HG03520 (cell line): ENCODE measurements around the gene DALRD3.
"Not testable (repeated sequence)": the region's sequence is repeated elsewhere in the genome, so short reads cannot be mapped to it uniquely, and the experiment has no call there.

Experiments used
- ATAC-seq: cut with Tn5 transposase; IDR thresholded peaks from one replicate; pipeline ENCODE4 v1.9.1; 2021; ENCODE audit warnings: mild to moderate bottlenecking, moderate library complexity; ENCODE audit not compliant: unreplicated experiment

The DALRD3 gene

GRCh38 chr3:49021813-49022687 is 3.7 kb upstream of the DALRD3 start, which contains the start of gene NDUFAF3:
Gene NDUFAF3, plus strand, starts transcription at chr3:49022121. Its CDS starts 24 bp downstream, at chr3:49022145.
- peak; percentile 46 for ATAC-seq

- ATAC-seq = peak; percentile 45
Observed at GRCh38 chr3:49021213-49021812, 2.9 kb upstream of the DALRD3 start.

- peak; percentile 1 for ATAC-seq
Observed at GRCh38 chr3:49020330-49021212, 2.2 kb upstream of the DALRD3 start.

DNA sequence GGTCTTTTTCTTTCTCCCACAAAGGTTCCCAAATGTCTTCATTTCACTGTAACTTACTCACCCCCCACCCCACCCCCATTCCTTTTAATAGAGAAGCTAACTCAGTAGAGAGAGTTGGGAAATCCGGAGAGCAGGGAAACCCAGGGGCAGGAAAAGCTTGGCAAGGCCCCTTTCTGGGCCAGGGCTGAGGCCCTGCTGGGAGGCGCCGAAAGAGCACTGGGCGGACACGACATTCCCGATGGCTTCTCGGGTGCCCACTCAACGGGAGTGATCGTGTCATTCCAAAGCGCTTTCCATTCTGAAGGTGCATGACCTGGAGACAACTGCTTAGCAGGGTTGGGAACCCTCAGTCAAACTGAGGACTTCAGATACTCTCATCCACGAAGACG is 1.6 kb upstream of the DALRD3 start:
- no peak for ATAC-seq

- no peak for ATAC-seq
Observed at GRCh38 chr3:49018707-49019006, 277 bp upstream of the DALRD3 start.

DNA sequence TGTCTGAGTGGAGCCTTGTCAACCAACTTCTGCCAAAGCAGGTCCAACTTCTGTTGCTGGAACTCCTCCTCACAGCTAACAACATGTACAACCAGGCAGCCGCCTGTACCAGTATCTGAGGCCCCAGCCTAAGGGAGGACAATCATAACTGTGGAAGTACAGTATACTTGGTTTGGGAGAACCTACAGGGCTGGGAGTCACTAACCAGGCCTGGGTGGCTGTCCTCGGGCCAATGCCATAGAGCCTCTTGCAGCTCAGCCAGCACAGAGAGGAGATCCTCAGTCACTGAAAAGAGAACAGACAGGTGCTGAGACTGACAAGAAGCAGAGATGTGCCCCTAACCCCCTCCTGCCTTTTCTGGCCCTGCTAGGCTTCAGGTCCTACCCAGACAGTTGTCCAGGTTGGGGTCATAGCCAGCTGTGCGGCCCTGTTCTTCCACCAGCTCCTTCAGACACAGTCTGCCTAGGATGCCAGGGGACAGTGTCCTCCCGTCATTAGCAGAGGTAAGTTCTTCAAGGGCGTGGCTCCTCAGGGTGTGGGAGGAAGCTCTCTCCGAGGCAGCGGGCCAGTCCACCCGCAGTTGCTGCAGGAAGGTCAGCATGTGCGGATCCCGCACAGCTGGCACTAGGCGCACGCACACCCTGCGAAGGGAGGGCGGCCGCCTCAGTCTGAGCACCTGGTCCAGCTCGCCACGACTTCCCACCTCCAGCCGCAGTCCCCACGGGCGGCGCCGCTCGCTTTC is 980 bp downstream of the DALRD3 start:
- ATAC-seq = no peak

GRCh38 chr3:49016414-49017228 is 1.8 kb downstream of the DALRD3 start:
- ATAC-seq = no peak

GRCh38 chr3:49015765-49016164 is 2.6 kb downstream of the DALRD3 start:
- ATAC-seq = no peak

GRCh38 chr3:49015072-49015471 is 3.3 kb downstream of the DALRD3 start:
- no peak for ATAC-seq

- no peak for ATAC-seq
Observed at GRCh38 chr3:49013738-49014660, 4.4 kb downstream of the DALRD3 start.

GRCh38 chr3:49013113-49013737 is 5.2 kb downstream of the DALRD3 start:
- ATAC-seq = no peak

DNA sequence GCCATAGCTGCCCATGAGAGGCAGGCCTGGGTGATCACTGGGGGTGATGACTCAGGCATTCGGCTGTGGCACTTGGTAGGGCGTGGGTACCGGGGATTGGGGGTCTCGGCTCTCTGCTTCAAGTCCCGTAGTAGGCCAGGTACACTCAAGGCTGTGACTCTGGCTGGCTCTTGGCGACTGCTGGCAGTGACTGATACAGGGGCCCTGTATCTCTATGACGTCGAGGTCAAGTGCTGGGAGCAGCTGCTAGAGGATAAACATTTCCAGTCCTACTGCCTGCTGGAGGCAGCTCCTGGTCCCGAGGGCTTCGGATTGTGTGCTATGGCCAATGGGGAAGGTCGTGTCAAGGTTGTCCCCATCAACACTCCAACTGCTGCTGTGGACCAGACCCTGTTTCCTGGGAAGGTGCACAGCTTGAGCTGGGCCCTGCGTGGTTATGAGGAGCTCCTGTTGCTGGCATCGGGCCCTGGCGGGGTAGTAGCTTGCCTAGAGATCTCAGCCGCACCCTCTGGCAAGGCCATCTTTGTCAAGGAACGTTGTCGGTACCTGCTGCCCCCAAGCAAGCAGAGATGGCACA is 5.9 kb downstream of the DALRD3 start:
- ATAC-seq = no peak

DNA sequence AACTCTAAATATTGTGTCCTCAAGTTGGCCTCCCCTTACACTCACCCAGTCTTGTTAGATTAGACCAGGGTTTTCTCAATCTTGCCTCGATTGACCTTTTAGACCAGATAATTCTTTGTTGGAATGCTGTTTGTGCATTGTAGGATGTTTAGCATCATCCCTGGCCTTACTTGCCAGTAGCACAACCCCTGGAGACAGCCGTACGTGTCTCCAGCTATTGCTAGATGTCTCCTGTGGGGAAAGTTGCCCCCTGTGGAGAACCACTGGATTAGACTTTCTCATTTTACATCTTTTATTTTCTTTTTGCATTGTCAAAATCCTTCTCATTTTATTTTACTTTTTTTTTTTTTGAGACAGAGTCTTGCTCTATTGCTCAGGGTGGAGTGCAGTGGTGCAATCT is 9.0 kb downstream of the DALRD3 start:
- ATAC-seq = no peak

DNA sequence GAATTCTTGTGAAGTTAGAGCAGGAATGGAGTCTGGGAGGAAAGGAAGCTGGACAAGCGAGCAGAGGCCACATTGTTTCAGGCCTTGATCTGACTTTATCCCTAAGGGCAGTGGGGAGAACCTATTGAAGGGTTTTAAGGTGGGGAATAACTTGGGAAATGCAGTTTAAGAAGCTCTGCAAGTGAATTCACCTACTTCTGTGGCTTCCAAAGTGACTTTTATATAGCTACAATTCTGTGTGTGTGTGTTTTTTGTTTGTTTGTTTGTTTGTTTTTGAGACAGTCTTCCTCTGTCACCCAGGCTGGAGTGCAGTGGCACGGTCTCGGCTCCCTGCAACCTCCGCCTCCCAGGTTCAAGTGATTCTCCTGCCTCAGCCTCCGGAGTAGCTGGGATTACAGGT is 9.8 kb downstream of the DALRD3 start:
- ATAC-seq = not testable (repeated sequence)

DNA sequence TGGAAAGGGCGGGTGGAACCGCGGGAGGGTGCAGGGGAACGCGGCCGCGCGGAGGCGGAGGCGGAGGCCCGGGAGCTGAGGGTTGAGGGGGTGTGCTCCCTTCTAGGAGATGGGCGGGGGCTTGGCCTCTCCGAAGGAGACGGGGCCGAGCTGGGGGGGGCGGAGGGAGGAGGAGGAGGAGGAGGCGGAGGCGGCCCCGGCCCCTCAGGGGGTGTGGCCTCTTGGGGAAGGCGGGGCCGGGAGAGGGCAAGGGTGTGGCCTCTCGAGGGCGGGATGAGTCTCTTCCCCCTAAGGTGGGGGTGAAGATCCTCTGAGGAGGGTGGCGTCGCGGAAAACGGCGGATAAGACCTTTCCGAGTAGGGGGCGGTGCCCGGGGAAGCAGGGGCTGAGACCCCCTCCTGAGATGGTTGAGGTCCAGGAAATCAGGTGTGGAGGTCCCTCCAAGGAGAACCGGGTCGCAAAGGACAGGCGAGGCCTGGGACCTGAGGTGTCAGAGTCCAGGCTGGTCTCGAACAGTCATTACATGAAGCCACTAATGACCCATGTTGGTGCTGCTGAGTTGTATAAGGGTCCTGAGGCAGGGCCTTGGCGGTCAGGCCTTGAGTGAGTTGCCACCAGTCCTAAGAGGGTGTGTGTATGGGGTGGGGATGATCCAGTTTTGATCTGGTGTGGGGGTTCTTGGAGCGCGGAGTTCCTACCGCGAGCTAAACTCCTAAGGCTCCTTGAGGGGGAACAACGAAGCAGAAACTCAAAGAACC is 10.4 kb downstream of the DALRD3 start:
- peak; percentile 32 for ATAC-seq

DNA sequence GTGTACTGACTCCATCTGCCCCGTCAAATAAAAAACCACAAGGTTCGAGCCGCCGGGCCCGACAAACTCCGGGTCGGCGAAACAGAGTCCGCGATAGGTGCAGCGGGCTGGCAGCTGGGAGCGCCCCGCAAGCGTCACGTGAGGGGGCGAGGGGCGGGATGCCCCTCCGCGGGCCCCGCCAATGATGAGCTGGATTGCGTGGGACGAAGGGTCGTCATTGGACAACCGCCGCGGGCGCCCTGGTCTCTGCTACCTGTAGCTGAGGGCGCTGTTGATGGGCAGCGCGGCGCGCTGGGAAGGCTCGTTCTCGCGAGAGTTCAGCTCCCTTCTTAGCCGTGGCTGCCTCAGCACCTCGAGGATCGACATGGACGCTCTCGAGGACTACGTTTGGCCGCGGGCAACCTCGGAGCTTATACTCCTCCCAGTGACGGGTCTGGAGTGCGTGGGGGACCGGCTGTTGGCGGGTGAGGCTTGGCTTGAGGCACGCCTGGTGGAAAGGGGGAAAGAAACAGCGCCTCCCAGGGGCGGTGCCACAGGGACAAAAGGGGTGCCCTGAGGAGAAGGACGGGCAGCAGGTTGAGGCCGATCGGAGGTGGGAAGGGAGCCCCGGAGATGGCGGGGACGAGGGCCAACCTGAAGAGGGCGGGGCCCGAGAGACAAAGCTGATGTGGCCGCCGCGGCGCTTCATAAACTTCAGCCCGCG is 11.2 kb downstream of the DALRD3 start, which contains the start of gene WDR6:
Gene WDR6, plus strand, starts transcription at position 324 of the 703 bp plus-strand sequence. Its CDS starts 41 bp downstream, at position 365.
- ATAC-seq = peak; percentile 85
